Pulmonary artery endothelial cell (primary cell): ENCODE results near the gene BRD1. TPM values are rescaled to one million over a fixed set of nuclear protein-coding genes. Genes with fewer than 3 reads are reported as not detected.
"Not testable (repeated sequence)": the region's sequence is repeated elsewhere in the genome, so short reads cannot be mapped to it uniquely, and the experiment has no call there.

Experiments
- DNase-seq: peaks from one replicate; pipeline ENCODE4 v3.0.0-alpha.2; 2011; ENCODE audit warnings: low read depth, low spot score
- total RNA-seq: library from RNA; depleted of rRNA; stranded (reverse); fragments of >200 nt; gene quantifications from 2 replicates; pipeline ENCODE4 v1.2.3, GENCODE V29; 2014

The BRD1 gene
- total RNA-seq, 1 donor from 2014 or later, result 21.6 TPM

DNA sequence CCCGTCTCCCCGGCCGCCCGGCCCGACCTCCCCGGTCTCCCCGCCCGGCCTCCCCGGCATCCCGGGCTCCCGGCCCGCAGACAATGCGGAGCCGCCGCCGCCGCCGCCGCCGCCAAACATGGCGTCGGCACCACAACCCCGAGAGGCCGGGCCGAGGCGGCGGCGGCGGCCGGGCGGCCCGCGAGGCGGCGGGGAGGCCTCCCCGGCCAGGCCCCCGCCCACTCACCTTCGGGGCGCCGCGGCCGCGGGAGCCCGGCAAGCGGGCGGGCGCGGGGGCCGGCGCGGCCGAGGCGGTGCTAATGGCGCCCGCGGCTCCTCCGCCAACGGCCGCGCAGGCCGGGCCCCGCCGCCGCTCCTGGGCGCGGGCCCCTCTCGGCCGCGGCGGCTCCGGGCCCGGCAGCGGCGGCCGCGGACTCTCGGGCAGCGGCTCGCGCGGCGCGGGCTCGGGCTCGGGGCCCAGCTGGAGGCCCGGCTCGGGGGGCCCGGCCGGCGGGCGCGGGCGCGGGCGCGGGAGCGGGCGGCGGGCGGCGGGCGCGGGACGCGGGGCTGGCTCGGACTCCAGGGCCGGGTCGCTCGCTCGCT lies 311 bp downstream of the BRD1 start:
- no peak for DNase-seq

DNA sequence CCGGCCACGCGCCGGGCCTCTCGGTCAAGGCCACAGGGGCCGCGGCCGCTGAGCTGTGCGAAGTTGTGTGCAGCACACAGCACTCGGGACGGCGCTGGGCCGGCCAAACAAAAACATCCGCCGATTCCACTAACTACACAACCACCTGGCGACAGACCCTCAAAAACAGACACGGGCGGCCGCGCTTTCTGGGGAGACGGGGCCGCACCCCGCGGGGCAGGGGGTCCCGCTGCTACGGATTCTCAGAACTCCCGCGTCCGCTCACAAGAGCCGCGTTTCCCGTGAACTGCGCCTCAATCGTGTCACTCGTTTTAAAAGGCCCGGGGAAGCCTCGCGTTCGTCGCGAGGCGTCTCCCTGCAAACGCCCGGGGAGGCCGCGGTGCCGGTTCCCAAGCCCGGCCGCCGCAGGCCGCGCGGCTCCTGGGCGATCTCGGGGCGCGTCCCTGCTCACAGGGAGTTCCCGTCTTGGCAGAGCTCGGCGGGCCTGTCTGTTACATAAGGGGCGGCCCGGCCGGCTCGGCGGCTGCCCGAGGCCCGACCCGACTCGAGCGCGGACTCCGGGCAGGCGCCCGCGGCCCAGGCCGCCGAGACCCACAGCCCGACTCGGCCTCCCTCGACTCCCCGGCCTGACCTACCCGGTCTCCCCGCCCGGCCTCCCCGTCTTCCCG lies 936 bp downstream of the BRD1 start:
- no peak for DNase-seq

DNA sequence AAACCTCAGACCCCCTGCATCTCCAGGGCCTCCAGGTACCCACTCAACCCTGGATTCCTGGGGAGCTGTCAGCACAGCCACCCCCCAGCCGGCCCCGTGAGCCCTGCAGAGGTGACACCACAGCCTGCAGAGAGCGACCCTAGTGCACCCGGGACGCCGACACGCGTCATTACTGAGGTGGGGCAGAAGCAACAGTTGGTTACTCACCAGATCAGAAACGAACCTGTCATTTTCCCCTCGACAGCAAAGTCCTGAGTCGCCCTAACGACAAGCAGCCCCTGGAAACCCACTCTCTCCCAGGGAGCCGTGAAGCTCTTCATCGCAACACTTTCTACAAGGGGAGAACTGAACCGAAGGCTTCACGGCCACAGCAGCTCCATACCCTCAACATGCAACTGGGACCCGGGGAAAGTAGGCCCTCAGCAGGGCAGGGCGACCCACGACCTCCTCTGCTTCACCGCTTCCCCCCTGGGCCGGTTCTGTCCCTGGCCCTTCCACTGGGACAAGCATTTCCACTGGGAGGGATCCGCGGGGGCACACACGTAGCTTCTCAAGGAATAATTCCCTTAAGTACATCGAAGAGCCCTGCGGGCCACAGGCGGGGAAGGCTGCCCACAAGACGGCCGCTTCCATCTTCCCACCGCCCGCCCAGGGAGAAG lies 1.6 kb downstream of the BRD1 start:
- no peak for DNase-seq

DNA sequence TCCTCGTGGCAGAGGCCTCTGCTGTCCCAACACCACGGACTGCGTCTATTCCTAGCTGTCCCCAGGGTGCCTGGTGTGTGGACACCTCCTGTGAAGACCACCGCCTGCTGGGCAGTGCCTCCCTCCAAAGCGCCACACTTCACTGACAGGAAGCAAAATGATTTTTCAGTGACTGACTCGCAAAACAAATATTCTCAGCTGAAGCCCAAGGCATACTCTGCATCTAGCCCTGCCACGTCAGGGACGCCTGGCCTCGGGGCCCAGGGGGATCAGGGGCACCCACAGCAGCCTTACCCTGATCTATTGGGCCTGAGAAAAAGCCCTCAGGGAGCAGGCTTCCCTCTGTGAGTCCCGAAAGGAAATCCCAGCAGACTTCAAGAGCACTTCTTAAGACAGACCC lies 2.2 kb downstream of the BRD1 start:
- DNase-seq, result no peak

DNA sequence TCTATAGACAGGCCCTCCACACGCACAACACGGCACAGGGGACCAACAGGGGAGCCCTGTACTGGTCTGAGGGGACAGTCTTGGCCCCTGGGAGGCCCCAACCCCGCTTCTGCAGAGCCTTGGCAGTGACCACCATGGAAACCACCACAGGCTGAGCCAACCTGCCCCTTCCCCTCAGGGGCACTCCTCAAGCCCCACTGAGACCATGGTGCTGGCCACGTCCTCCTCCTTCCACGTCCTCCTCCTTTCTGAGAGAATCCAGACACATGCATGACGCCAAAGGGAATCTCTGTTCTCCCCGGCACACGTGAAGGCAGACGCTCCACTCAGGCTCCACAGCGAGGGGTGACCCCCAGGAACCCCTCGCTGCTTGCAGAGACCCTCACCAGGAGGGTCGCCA lies 2.7 kb downstream of the BRD1 start:
- no peak for DNase-seq

DNA sequence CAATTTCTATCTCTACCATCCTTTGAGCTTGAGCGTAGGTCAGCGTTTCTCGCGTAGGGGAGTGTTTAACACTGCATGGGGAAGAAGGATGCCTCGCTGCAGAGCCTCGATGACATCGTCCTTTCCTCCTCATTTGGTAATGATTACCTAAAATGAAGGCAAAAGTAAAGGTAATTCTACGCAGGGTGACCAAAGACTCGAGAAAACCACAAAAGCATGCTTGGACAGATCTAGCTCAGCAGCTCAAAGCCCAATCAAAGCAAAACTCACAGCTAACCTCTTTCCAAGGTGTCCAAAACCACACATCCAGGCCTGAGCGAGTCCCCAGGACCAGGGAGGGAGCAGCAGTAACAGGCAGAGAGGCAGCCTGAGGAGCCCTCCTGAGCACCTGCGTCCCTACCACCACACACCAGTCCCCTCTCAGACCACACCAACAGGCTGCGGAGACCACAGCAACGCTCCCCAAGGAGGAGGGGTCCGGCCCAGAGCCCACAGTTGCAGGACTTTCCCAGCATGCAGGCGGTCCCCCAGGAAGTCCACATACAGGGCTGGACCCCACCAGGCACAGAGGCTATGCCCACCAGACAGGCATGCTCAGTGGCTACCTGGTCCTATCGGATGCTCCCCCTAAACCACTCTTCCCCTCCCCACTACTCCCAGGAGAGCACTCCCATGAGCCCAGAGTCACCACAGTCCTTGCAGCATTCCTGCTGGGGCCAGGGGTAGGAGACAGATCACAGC lies 3.3 kb downstream of the BRD1 start:
- DNase-seq, result no peak

DNA sequence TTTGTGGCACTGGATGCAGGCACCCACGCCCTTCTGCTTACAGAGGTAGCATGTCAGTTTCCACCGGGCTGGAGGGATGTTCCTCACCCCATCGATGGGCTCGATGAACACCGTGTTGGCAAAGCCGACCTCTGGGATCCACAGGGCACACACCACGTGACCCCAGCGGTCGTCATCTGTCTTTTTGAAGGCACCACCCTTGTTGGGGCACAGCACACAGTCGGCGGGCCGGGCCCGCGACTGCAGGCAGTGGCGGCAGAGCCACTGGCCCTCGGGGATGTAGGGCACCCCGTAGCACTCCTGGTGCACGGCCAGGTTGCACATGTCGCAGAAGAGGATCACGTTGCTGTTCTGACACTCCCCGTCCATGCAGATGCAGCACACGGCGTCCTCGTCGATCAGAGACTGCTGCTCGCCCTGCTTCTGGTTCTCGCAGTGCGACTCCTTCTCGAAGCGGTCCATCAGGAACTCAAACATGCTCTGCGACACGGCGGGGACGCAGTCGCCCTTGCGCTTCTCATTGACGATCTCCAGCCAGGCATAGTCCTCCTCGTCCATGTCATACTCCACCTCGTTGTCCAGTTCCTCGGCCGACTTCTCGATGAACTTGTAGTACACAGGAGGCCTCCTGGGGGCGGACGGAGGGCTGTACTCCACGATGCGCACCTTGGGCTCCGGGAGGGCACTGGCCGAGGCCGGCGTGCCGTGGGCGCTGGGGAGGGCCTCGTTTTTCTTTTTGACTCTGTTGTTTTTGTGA lies 4.2 kb downstream of the BRD1 start:
- no peak for DNase-seq

DNA sequence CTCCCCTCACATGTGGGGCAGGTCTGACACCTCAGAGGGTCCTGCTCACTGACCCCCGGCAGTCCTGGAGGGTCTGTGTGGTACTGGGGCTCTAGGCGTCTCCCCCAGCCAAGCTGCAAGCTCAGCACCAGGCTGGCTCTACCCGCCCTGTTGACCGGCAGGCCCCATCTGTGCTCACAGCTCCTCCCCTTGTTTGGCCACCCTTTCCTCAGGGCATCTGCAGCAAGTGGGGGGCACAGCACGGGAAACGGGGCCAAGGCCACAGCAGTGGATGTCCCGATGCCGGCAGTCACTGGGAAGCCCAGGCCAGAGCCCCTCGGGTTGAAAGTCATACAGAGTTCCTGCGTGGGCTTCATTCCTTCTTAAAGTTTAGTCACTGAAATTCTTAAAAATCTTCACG lies 5.9 kb downstream of the BRD1 start:
- DNase-seq, result not testable (repeated sequence)

DNA sequence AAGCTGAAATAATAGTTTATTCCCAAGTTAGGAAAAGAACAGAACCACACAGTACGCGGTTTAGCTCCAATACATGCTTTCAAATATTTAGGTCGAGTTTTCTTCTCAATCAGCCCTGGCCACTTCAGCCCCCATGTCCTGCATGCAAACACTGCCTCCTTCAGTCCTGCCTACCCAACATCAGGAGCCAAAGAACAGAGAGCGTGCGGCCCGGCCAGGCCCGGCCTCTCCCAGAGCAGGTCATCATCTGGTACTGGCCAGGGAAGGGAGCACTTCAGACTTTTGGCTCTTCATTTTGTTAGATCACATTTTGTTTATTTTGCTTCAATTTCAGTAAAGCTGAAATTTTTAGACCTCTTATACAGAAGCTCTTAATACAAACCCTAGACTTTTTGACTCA lies 6.7 kb downstream of the BRD1 start:
- DNase-seq, result no peak

DNA sequence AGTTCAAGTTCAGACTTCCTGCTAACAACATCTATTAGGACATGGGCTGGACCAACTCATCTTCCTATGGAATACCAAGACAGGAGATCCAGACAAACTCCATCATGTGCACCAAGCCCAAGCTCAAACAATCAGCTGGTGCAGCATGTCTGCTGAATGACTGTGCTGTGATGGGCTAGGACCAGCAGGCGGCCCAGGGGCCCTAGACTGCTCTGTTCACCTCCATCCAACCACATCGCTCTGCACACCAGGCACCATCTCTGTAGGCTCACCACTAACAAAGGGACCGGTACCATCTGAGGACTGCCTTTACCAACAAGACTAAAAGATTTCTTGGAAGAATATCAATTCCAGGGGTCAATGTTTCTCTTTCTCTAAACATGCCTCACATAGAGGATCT lies 10.3 kb downstream of the BRD1 start:
- no peak for DNase-seq

DNA sequence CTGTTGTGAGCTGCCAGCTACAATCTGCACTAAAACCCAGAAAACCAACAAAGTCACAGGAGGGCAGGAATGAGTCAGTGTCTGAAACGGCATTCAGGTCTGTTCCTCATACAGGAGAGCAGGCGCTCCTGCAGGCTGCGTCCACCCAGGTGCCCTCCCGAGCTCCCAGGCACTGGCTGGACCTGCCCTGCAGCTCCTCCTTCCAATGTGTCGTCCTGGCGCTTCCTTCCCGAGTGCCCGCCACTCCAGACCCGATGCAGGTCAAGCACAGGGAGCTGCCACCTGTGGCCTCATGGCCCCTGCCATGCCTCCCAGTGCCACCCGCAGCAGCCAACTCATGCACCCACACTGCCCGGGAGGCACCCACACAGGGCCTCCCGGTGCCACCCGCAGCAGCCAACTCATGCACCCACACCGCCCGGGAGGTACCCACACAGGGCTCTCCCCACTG lies 12.0 kb downstream of the BRD1 start:
- DNase-seq, result no peak

DNA sequence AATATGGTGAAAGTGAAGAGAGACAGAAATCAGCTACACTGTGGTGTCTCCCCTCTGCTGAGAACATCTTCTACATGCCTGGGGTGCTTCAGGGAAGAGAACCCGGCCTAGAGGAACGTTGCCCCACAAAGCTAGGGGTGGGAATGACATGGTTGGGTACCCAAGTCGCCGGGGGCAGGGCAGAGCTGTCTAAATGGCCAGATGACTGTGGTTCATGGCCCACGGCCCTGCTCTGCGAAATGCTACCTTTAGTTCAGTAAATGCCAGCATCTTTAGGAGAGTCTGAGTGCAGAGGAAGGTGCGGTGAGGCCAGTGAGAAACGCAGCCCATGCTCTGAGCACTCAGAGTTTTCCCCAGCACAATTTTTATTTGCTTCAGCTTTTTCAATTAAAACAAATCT lies 12.8 kb downstream of the BRD1 start:
- no peak for DNase-seq

DNA sequence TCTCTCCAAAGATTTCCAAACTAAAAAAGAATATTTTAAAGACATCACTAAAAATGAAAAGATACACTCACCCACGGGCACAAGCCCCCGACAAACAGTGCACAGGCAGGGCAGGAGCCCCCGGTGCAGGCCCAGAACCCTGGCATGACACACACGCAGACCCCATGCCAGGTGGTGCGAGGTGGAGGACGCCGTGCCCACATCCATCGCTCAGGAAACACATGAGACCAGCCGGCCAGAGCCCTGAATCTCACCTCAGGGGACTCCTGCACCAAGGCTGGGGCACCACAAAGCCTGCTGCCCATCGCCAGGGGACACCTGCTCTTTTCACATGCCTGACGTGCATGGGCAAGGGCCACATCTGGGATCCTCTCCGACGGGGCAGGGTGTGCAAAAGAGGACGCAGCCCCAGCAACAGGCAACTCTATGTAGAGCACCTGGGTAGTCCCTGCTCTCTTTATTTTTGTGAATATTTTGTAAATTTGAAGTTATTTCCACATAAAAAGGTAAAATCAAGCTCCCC lies 13.4 kb downstream of the BRD1 start:
- no peak for DNase-seq

DNA sequence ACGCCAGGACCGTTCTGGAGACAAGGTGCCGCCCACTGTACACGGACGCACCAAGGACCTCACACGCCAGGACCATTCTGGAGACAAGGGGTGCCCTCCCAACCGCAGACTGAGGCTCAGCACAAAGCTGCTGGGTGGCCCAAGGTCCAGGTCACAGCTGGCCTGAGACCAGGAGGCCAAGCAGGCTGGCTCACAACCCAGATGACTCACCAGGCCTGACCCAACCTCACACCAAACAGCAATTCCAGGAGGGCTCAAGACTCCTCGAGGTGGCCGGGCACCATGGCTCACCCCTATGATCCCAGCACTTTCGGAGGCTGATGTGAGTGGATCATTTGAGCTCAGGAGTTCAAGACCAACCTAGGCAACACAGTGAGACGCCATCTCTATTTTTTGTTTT lies 14.8 kb downstream of the BRD1 start:
- no peak for DNase-seq

DNA sequence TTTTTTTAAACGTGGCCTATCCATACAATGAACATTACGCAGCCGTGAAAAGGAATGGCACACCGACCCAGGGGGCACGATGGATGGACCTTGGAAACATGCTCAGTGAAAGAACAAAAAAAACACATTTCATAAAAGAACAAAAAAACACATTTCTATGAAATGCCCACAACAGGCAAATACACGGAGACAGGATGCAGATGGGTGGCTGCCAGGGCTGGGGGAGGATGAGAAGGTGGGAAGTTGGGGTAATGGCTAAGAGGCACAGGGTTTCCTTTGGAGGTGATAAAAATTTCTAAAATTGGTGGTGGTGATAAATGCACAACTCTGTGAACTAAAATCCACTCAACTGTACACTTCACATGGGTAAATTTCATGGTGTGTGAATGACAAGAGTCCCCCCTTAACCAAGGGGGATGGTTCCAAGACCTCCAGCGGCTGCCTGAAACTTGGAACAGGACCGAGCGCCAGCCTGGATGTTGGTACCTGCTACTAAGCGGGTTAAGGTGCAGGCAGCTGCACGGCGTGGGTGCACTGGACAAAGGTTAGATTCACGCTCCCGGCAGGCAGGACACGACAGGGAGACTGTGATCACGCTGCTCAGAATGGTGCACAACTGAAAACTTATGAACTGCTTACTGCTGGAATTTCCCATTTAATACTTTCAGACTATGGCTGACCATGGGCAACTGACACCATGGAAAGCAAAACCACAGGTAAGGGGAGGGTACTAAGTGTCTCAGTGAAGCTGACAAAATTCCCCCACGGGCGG lies 16.5 kb downstream of the BRD1 start:
- no peak for DNase-seq

DNA sequence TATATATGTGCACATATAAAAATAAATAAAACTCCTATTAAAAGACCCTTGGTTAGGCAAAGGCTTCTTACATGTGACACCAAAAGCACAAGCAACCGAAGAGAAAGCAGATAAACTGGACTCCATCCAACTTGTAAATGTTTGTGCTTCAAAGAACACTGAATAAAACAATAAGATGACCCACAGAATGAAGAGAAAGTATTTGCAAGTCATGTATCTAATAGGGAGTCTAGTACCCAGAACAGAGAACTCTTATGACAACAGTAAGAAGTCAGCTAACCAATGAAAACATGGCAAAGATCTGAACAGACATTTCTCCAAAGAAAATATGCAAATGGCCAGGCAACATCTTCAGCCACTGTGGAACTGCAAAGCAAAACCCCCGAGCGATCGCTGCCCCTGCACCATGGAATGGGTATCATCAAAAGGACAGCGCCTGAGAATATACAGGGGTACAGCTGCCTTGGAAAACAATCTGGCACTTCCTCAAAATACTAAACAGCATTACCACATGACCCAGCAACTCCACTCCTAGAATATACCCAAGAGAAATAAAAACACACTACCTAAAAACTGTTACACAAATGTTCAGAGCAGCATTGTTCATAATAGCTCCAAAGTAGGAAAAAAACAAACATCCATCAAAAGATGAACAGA lies 17.2 kb downstream of the BRD1 start:
- no peak for DNase-seq

DNA sequence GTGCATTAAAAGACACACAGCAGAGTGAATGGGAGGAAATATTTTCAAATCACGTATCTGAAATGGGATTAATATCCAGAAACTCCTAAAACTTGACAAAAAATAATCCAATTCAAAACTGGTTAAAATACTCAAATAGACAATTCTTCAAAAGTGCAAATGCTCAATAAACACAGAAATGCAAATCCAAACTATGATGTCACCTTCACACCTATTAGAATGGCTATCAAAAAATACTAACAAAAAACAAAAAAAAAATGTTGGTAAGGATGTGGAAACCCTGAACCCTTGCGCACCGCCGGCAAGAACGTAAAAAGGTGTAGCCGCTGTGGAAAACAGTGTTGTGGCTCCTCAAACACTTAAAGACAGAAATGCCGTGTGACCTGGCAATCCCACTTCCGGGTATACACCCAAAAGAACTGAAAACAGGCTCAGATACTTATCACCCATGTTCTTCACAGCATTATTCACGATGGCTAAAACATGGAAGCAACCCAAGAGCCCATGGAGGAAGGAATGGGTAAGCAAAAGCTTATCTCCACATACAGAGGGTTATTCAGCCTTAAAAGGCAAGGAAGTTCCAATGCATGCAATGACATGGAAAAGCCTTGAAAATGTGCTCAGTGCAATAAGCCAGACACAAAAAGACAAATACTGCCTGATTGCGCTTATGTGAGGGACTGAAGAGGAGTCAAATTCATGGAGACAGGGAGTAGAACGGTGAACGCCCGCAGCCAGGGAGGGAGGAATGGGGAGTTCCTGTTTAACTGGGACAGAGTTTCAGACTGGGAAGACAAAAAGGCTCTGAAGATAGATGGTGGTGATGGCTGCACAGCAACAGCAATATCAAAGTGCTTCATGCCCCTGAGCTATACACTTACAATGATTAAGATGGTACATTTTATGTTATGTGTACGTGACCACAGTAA lies 19.6 kb downstream of the BRD1 start:
- no peak for DNase-seq

DNA sequence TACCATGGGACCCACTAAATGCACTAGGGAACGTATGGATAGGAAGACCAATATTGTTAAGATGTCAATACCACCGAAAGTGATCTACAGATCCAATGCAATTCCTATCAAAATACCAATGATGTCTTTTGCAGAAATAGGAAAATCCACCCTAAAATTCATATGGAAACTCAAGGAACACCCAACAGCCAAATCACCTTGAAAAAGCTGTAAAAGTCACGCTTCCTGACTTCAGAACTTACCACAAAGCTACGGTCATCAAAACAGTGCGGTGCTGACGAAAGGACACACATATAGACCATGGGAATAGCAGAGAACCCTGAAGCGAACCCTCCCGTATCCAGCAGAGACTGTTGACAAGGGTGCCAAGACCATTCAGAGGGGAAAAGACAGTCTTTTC lies 20.5 kb downstream of the BRD1 start:
- no peak for DNase-seq
